GM12878 (cell line): ENCODE results near the gene GBGT1. TPM values are rescaled to one million over a fixed set of nuclear protein-coding genes. Genes with fewer than 3 reads are reported as not detected.

Source experiments
- ATAC-seq: fragments of 200-7000 bp; cut with Tn5 transposase; 3 replicates; pipeline ENCODE4 v1.9.1; 2020; ENCODE audit warnings: mild to moderate bottlenecking, moderate library complexity
- BruUV-seq: library from RNA; stranded (reverse); fragments of 400-500 nt; replicated peaks from 2 replicates; lab custom pipeline; 2021; lab: Mats Ljungman, UMichigan
- CTCF ChIA-PET: fragments of 300-600 bp; sonication (Branson Sonifier 250); formaldehyde crosslinking; extraction: SDS; loops from one replicate; lab custom pipeline; 2021; ENCODE audit warnings: inconsistent platforms; lab: Yijun Ruan, JAX
- POLR2A ChIA-PET: fragments of 350-600 bp; formaldehyde crosslinking; extraction: SDS; loops from one replicate; lab custom pipeline; 2021; ENCODE audit warnings: inconsistent platforms; lab: Charles Lee
- RAD21 ChIA-PET: fragments of 300-600 bp; sonication (Branson Sonifier 250); formaldehyde crosslinking; loops from one replicate; lab custom pipeline; 2023; ENCODE audit warnings: antibody characterized with exemption; ENCODE audit not compliant: unreplicated experiment; lab: Charles Lee
- SMC1A ChIA-PET: fragments of 300-600 bp; sonication (Branson Sonifier 250); formaldehyde crosslinking; loops from one replicate; lab custom pipeline; 2023; ENCODE audit not compliant: unreplicated experiment, uncharacterized antibody; lab: Charles Lee
- DNase-seq: peaks from one replicate; pipeline ENCODE4 v3.0.0-alpha.2; 2011; ENCODE audit warnings: low read depth, low spot score
- FAIRE-seq: peaks from 3 replicates; lab custom pipeline; 2011; peaks lifted over from hg19 to GRCh38; lab: Jason Lieb, UNC
- H2AFZ ChIP-seq: 2 replicates; pipeline ENCODE4 v1.6.0; 2011; ENCODE audit warnings: low read depth, low read length, control low read depth; ENCODE audit not compliant: control insufficient read depth
- H3K27ac ChIP-seq: 2 replicates; pipeline ENCODE4 v1.5.1; 2011; ENCODE audit warnings: control low read depth; ENCODE audit not compliant: control insufficient read depth, insufficient read depth
- H3K27me3 ChIP-seq, 2 experiments: replicated peaks in 1 of 2; 2 replicates each; pipeline versions ENCODE4 v1.6.0 to v1.6.1; 2011; ENCODE audit warnings: low read length in 1 of 2; ENCODE audit not compliant: control insufficient read depth in 2 of 2, insufficient read depth in 2 of 2
- H3K36me3 ChIP-seq, 2 experiments: 2 replicates each; pipeline ENCODE4 v1.5.1; 2011; ENCODE audit warnings: low read length in 1 of 2; ENCODE audit not compliant: control insufficient read depth in 2 of 2, insufficient read depth in 2 of 2
- H3K4me1 ChIP-seq: 2 replicates; pipeline ENCODE4 v1.6.1; 2011; ENCODE audit warnings: mild to moderate bottlenecking, low read length, moderate library complexity, mixed read lengths; ENCODE audit not compliant: control insufficient read depth, insufficient read depth
- H3K4me2 ChIP-seq: 2 replicates; pipeline ENCODE4 v1.6.0; 2011; ENCODE audit warnings: control low read depth; ENCODE audit not compliant: control insufficient read depth, insufficient read depth
- H3K4me3 ChIP-seq: fragments of 200-600 bp; sonication (generic); 2 replicates; pipeline ENCODE4 v1.5.1; 2016
- H3K79me2 ChIP-seq: 2 replicates; pipeline ENCODE4 v1.6.0; 2011; ENCODE audit warnings: low read length; ENCODE audit not compliant: control insufficient read depth, insufficient read depth
- H3K9ac ChIP-seq: 2 replicates; pipeline ENCODE4 v1.8.0; 2011; ENCODE audit warnings: low read length, control low read depth, mixed read lengths; ENCODE audit not compliant: control insufficient read depth, insufficient read depth
- H3K9me3 ChIP-seq: replicated peaks from 3 replicates; pipeline ENCODE4 v1.5.1; 2011; ENCODE audit warnings: mild to moderate bottlenecking, low read length; ENCODE audit not compliant: control insufficient read depth, insufficient read depth
- H4K20me1 ChIP-seq: 2 replicates; pipeline ENCODE4 v1.6.0; 2011; ENCODE audit not compliant: control insufficient read depth, insufficient read depth
- BRCA1 ChIP-seq: IDR thresholded peaks from 2 replicates; pipeline ENCODE4 v1.6.1; 2011; ENCODE audit warnings: low read depth, low read length, improper control_type of control experiment
- CEBPB ChIP-seq, 2 experiments: fragments of 150-350 bp in 1 of 2; IDR thresholded peaks; 2 replicates each; pipeline ENCODE4 v1.6.1; 2012 to 2014; ENCODE audit warnings: low read depth in 2 of 2, low read length in 2 of 2, borderline replicate concordance in 1 of 2, inconsistent platforms in 1 of 2
- FOS ChIP-seq: IDR thresholded peaks from 3 replicates; pipeline ENCODE4 v1.6.1; 2011; ENCODE audit warnings: borderline replicate concordance; ENCODE audit not compliant: insufficient read length; ENCODE audit errors: extremely low read depth
- HCFC1 ChIP-seq: fragments of 150-350 bp; IDR thresholded peaks from 2 replicates; pipeline ENCODE4 v1.6.1; 2014; ENCODE audit warnings: low read length
- HDAC2 ChIP-seq: fragments of 200-600 bp; sonication (generic); IDR thresholded peaks from 2 replicates; pipeline ENCODE4 v1.6.1; 2017
- HDAC6 ChIP-seq: fragments of 200-600 bp; sonication (generic); IDR thresholded peaks from one replicate; pipeline ENCODE4 v1.8.0; 2017; ENCODE audit warnings: antibody characterized with exemption; ENCODE audit not compliant: unreplicated experiment
- HDGF ChIP-seq: fragments of 450-650 bp; IDR thresholded peaks from 2 replicates; pipeline ENCODE4 v1.6.1; 2016; ENCODE audit warnings: antibody characterized with exemption
- IKZF2 ChIP-seq, 2 experiments: fragments of 450-650 bp; IDR thresholded peaks; 2 replicates each; pipeline ENCODE4 v1.6.1; 2017; ENCODE audit warnings: mild to moderate bottlenecking in 2 of 2, moderate library complexity in 2 of 2
- PAX8 ChIP-seq: fragments of 450-650 bp; IDR thresholded peaks from 2 replicates; pipeline ENCODE4 v1.6.1; 2017; ENCODE audit warnings: mild to moderate bottlenecking, moderate library complexity
- RB1 ChIP-seq: fragments of 450-650 bp; formaldehyde crosslinking; IDR thresholded peaks from 2 replicates; pipeline ENCODE4 v1.6.1; 2017; ENCODE audit warnings: mild to moderate bottlenecking, borderline replicate concordance
- TCF12 ChIP-seq: IDR thresholded peaks from 2 replicates; pipeline ENCODE4 v1.6.1; 2011; ENCODE audit warnings: low read depth, mild to moderate bottlenecking, low read length
- ZNF384 ChIP-seq: IDR thresholded peaks from 2 replicates; pipeline ENCODE4 v1.6.1; 2012; ENCODE audit warnings: low read depth, mild to moderate bottlenecking, low read length, improper control_type of control experiment, borderline replicate concordance
- WGBS: methylation state at CpG from one replicate; pipeline ENCODE4 v1.1.6; 2016; ENCODE audit warnings: low lambda C conversion rate; ENCODE audit not compliant: insufficient replicate concordance, insufficient coverage; ENCODE audit errors: missing lambda C conversion rate; 5-methylcytosine and 5-hydroxymethylcytosine counted together
- in situ Hi-C: fragments of 300-500 bp; cut with MboI; formaldehyde crosslinking; loops from 9 replicates; pipeline ENCODE4 v1.14.3; 2018; ENCODE audit warnings: mixed read lengths
- intact Hi-C: fragments of 100-400 bp; cut with micrococcal nuclease; formaldehyde crosslinking; loops from one replicate; pipeline ENCODE4 v1.14.2; 2022; ENCODE audit not compliant: unreplicated experiment
- polyA plus RNA-seq, 11 experiments: library from polyadenylated mRNA; depleted of rRNA in 4 of 11; unstranded in 6 of 11; stranded (reverse) in 5 of 11; fragments of >200 nt; fragmentation: Nextera tagmentation in 4 of 11; fragmentation: Illumina TruSeq in 1 of 11; extraction: Ambion mirVana in 4 of 11; extraction: Trizol in 1 of 11; gene quantifications; 1 replicate in 1 of 11; 2 replicates in 10 of 11; pipeline versions ENCODE4 v1.2.1 to v1.2.3, GENCODE V29; 2011 to 2016; ENCODE audit warnings: inconsistent platforms in 2 of 11, missing spikeins in 2 of 11, low read depth in 1 of 11
- total RNA-seq, 4 experiments: library from RNA; depleted of rRNA in 3 of 4; stranded (reverse); fragments of >200 nt in 3 of 4; fragmentation: Illumina TruSeq in 1 of 4; extraction: Trizol in 1 of 4; gene quantifications; 2 replicates each; pipeline versions ENCODE4 v1.2.1 to v1.2.3, GENCODE V29; 2013 to 2021
- TF ChIP-seq, protein P1 (sequence below): IDR thresholded peaks from 2 replicates; pipeline ENCODE4 v1.6.1; 2011; ENCODE audit warnings: borderline replicate concordance, low read depth, mild to moderate bottlenecking, moderate library complexity, mixed read lengths, low read length; ENCODE audit not compliant: insufficient read depth; ENCODE audit errors: extremely low read length
- TF ChIP-seq, protein P2 (sequence below): fragments of 450-650 bp; IDR thresholded peaks from 2 replicates; pipeline ENCODE4 v1.6.1; 2018; ENCODE audit warnings: borderline replicate concordance, mild to moderate bottlenecking; ENCODE audit not compliant: partially characterized antibody

The GBGT1 gene
- total and polyA plus RNA-seq, 10 of the 15 experiments (the other 5 are each of a cell fraction or from before 2014, with no cell fraction given): 0.08 to 1.9 (median 0.49) TPM

DNA sequence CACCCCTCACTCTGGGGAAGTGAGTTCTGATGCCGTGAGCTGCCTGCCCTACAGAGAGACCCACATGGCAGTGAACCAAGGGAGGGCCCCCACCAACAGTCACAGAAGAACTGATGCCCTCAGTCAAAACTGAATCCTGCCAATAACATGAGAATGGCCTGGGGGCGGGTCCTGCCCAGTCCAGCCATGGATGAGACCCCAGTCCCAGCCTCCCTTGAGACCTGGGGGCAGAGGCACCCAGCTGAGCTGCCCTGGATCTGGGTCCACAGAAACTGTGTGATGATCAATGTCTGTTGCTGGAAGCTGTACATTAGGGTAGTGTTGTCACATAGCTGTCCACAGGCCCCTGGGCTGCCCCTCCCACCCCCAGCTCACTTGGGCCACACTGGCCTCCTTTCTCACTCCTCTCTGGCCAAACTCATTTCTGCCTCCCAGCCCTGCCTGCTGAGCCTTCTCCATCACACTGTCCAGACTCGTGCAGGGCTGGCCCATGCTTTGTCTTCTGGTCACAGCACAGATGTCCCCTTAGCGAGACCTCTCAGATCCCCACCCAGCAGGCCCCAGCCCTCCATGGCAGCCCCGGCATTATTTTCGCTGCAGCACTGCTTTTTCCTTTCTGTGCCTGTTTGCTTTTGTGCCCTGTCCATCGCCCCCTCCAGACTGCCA lies 16.8 kb downstream of the GBGT1 start:
- ATAC-seq: no peak
- peak overlapping the region; percentile 94 for H3K4me2 ChIP-seq
- POLR2A ChIA-PET: interaction anchor here (0.7 to 4.9 kb wide), 6 partner anchors 11 to 201 kb away, joined by 3 to 66 read pairs (median 11); partner anchors contain the start of genes MED22, RALGDS and RPL7A

More for the DNA sequence above, 16.8 kb downstream of the GBGT1 start:
- DNase-seq (no peak), FAIRE-seq (no peak)
- peaks cover 57% of the 10 kb centered on the region for H3K79me2 ChIP-seq
- no peak overlapping the region; the same call in 1 of the 2 replicates for H3K27ac ChIP-seq
- RAD21 ChIA-PET: interaction anchor here (1.0 to 8.2 kb wide), 11 partner anchors 13 to 169 kb away, joined by 3 to 219 read pairs (median 5); partner anchors contain the start of genes GTF3C5 and RALGDS
- 49% methylated on average over 6 of the region's 7 CpGs for WGBS
- H3K4me3 ChIP-seq: peak overlapping the region; percentile 78
- H3K9me3 ChIP-seq: no peaks in the 10 kb centered on the region
- H3K4me1 ChIP-seq: peaks cover 35% of the 10 kb centered on the region
- H3K27me3 ChIP-seq: no peaks in the 10 kb centered on the region
- no peaks in the 10 kb centered on the region for H4K20me1 ChIP-seq
- SMC1A ChIA-PET: interaction anchor here (0.9 to 6.0 kb wide), 12 partner anchors 10 to 172 kb away, joined by 3 to 48 read pairs (median 6); no protein-coding TSS in a partner anchor
- TF ChIP-seq PAX8 (no peak), IKZF2 (IDR thresholded peaks at IDR 0.05) (no peak), FOS (no peak), RB1 (no peak), ZNF384 (no peak), HDAC6 (no peak), HDAC2 (no peak), TCF12 (no peak), BRCA1 (no peak), CEBPB (IDR thresholded peaks at IDR 0.05; ENCODE audit: borderline replicate concordance in 1 of 2, low read depth in 2 of 2, low read length in 2 of 2) (no peak), HCFC1 (no peak), HDGF (no peak)
- TF ChIP-seq, protein P1, sequence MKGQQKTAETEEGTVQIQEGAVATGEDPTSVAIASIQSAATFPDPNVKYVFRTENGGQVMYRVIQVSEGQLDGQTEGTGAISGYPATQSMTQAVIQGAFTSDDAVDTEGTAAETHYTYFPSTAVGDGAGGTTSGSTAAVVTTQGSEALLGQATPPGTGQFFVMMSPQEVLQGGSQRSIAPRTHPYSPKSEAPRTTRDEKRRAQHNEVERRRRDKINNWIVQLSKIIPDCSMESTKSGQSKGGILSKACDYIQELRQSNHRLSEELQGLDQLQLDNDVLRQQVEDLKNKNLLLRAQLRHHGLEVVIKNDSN: no peak
- TF ChIP-seq, protein P2, sequence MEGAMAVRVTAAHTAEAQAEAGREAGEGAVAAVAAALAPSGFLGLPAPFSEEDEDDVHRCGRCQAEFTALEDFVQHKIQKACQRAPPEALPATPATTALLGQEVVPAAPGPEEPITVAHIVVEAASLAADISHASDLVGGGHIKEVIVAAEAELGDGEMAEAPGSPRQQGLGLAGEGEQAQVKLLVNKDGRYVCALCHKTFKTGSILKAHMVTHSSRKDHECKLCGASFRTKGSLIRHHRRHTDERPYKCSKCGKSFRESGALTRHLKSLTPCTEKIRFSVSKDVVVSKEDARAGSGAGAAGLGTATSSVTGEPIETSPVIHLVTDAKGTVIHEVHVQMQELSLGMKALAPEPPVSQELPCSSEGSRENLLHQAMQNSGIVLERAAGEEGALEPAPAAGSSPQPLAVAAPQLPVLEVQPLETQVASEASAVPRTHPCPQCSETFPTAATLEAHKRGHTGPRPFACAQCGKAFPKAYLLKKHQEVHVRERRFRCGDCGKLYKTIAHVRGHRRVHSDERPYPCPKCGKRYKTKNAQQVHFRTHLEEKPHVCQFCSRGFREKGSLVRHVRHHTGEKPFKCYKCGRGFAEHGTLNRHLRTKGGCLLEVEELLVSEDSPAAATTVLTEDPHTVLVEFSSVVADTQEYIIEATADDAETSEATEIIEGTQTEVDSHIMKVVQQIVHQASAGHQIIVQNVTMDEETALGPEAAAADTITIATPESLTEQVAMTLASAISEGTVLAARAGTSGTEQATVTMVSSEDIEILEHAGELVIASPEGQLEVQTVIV: no peak
- CTCF ChIA-PET: interaction anchor here (0.8 to 8.7 kb wide), 20 partner anchors 8 to 169 kb away, joined by 3 to 401 read pairs (median 8); partner anchors contain the start of genes GFI1B, GTF3C5 and RALGDS
- intact Hi-C loops: loop anchor here (1.0 to 5.0 kb wide), 2 partner anchors 106 to 125 kb away; no protein-coding TSS in a partner anchor
- in situ Hi-C loops: loop anchor here (5.0 to 25.0 kb wide), 2 partner anchors 40 to 1885 kb away; no protein-coding TSS in a partner anchor
- peak overlapping the region; percentile 19; the same call in 1 of the 2 replicates for H3K9ac ChIP-seq
- H2AFZ ChIP-seq: no peak overlapping the region
- no TSS peak for BruUV-seq
- H3K36me3 ChIP-seq: no peaks in the 10 kb centered on the region
